ENCODE data around the gene MED16. TPM values are rescaled to one million over a fixed set of nuclear protein-coding genes. Genes with fewer than 3 reads are reported as not detected.

MED16 gene
- 55.7 and 64.1 TPM in 2 replicates for total RNA-seq

GRCh38 chr19:892894-893689 is at the start of gene MED16, which contains the start of gene RNU6-9:
MED16 (minus strand) TSS chr19:893187; CDS start chr19:891131, 2,056 bp downstream.
RNU6-9 (plus strand) TSS chr19:893484.
- peaks cover 8% of the 10 kb centered on the region for H3K4me1 Mint-ChIP-seq (ENCODE audit: low read depth)

GRCh38 chr19:942133-942645 is 49.2 kb upstream of the MED16 start:
- Mint-ChIP-seq H3K4me3 (ENCODE audit: low read depth) (no peak overlapping the region), H3K4me1 (ENCODE audit: low read depth) (peaks cover 12% of the 10 kb centered on the region), H3K27ac (no peak overlapping the region), H3K36me3 (ENCODE audit: low read depth) (peaks cover 27% of the 10 kb centered on the region), H3K9me3 (no peaks in the 10 kb centered on the region), H3K27me3 (ENCODE audit: low read depth) (peaks cover 3% of the 10 kb centered on the region)
- intact Hi-C loops (cut with micrococcal nuclease): no loop called here
- DNase-seq (ENCODE audit: low spot score): no peak

More at GRCh38 chr19:892894-893689, at the start of gene MED16, which contains the start of gene RNU6-9:
- H3K36me3 Mint-ChIP-seq (ENCODE audit: low read depth): peaks cover 18% of the 10 kb centered on the region
- peak; percentile 87 for DNase-seq (ENCODE audit: low spot score)
- peak within 1 kb of the TSS; percentile 95 for H3K27ac Mint-ChIP-seq
- intact Hi-C loops (cut with micrococcal nuclease): loop anchor here (2.0 kb wide), 2 partner anchors 16 to 30 kb away; no protein-coding TSS in a partner anchor
- peak within 1 kb of the TSS; percentile 90 for H3K4me3 Mint-ChIP-seq (ENCODE audit: low read depth)
- H3K9me3 Mint-ChIP-seq: no peaks in the 10 kb centered on the region
- no peaks in the 10 kb centered on the region for H3K27me3 Mint-ChIP-seq (ENCODE audit: low read depth)

- no peak for DNase-seq (ENCODE audit: low spot score)
- peak overlapping the region; percentile 62 for H3K4me3 Mint-ChIP-seq (ENCODE audit: low read depth)
- no peak overlapping the region for H3K27ac Mint-ChIP-seq
- no peaks in the 10 kb centered on the region for H3K9me3 Mint-ChIP-seq
- intact Hi-C loops (cut with micrococcal nuclease): no loop called here
- peaks cover 3% of the 10 kb centered on the region for H3K27me3 Mint-ChIP-seq (ENCODE audit: low read depth)
- H3K36me3 Mint-ChIP-seq (ENCODE audit: low read depth): peaks cover 28% of the 10 kb centered on the region
- peaks cover 12% of the 10 kb centered on the region for H3K4me1 Mint-ChIP-seq (ENCODE audit: low read depth)
These were observed 48.5 kb upstream of the MED16 start for GRCh38 chr19:941292-942132.

GRCh38 chr19:940591-941291 is 47.8 kb upstream of the MED16 start:
- Mint-ChIP-seq H3K4me3 (ENCODE audit: low read depth) (peak overlapping the region; percentile 69), H3K27me3 (ENCODE audit: low read depth) (peaks cover 3% of the 10 kb centered on the region), H3K9me3 (no peaks in the 10 kb centered on the region), H3K36me3 (ENCODE audit: low read depth) (peaks cover 33% of the 10 kb centered on the region), H3K27ac (no peak overlapping the region), H3K4me1 (ENCODE audit: low read depth) (peaks cover 12% of the 10 kb centered on the region)
- intact Hi-C loops (cut with micrococcal nuclease): no loop called here
- no peak for DNase-seq (ENCODE audit: low spot score)

GRCh38 chr19:939922-940321 is 46.9 kb upstream of the MED16 start:
- intact Hi-C loops (cut with micrococcal nuclease): no loop called here

GRCh38 chr19:939439-939838 is 46.5 kb upstream of the MED16 start:
- no peak for DNase-seq (ENCODE audit: low spot score)
- Mint-ChIP-seq H3K36me3 (ENCODE audit: low read depth) (peaks cover 36% of the 10 kb centered on the region), H3K9me3 (no peaks in the 10 kb centered on the region), H3K4me3 (ENCODE audit: low read depth) (no peak overlapping the region), H3K4me1 (ENCODE audit: low read depth) (peaks cover 12% of the 10 kb centered on the region), H3K27me3 (ENCODE audit: low read depth) (peaks cover 3% of the 10 kb centered on the region), H3K27ac (no peak overlapping the region)
- intact Hi-C loops (cut with micrococcal nuclease): no loop called here

More at GRCh38 chr19:939922-940321, 46.9 kb upstream of the MED16 start:
- H3K27ac Mint-ChIP-seq: no peak overlapping the region
- no peak for DNase-seq (ENCODE audit: low spot score)
- no peaks in the 10 kb centered on the region for H3K9me3 Mint-ChIP-seq
- H3K4me1 Mint-ChIP-seq (ENCODE audit: low read depth): peaks cover 12% of the 10 kb centered on the region
- H3K4me3 Mint-ChIP-seq (ENCODE audit: low read depth): peak overlapping the region; percentile 69
- peaks cover 36% of the 10 kb centered on the region for H3K36me3 Mint-ChIP-seq (ENCODE audit: low read depth)
- H3K27me3 Mint-ChIP-seq (ENCODE audit: low read depth): peaks cover 3% of the 10 kb centered on the region

GRCh38 chr19:938233-938923 is 45.4 kb upstream of the MED16 start:
- H3K27ac Mint-ChIP-seq: no peak overlapping the region

GRCh38 chr19:937259-937694 is 44.3 kb upstream of the MED16 start:
- no peak overlapping the region for H3K27ac Mint-ChIP-seq
- H3K4me3 Mint-ChIP-seq (ENCODE audit: low read depth): no peak overlapping the region
- H3K9me3 Mint-ChIP-seq: no peaks in the 10 kb centered on the region
- peaks cover 35% of the 10 kb centered on the region for H3K36me3 Mint-ChIP-seq (ENCODE audit: low read depth)
- no peak for DNase-seq (ENCODE audit: low spot score)
- intact Hi-C loops (cut with micrococcal nuclease): no loop called here
- peaks cover 3% of the 10 kb centered on the region for H3K27me3 Mint-ChIP-seq (ENCODE audit: low read depth)
- peaks cover 15% of the 10 kb centered on the region for H3K4me1 Mint-ChIP-seq (ENCODE audit: low read depth)

More at GRCh38 chr19:938233-938923, 45.4 kb upstream of the MED16 start:
- H3K4me1 Mint-ChIP-seq (ENCODE audit: low read depth): peaks cover 12% of the 10 kb centered on the region
- no peaks in the 10 kb centered on the region for H3K9me3 Mint-ChIP-seq
- no peak overlapping the region for H3K4me3 Mint-ChIP-seq (ENCODE audit: low read depth)
- peaks cover 3% of the 10 kb centered on the region for H3K27me3 Mint-ChIP-seq (ENCODE audit: low read depth)
- DNase-seq (ENCODE audit: low spot score): no peak
- peaks cover 36% of the 10 kb centered on the region for H3K36me3 Mint-ChIP-seq (ENCODE audit: low read depth)
- intact Hi-C loops (cut with micrococcal nuclease): no loop called here

GRCh38 chr19:936175-936546 is 43.2 kb upstream of the MED16 start:
- Mint-ChIP-seq H3K36me3 (ENCODE audit: low read depth) (peaks cover 33% of the 10 kb centered on the region), H3K4me3 (ENCODE audit: low read depth) (no peak overlapping the region), H3K27ac (no peak overlapping the region), H3K9me3 (no peaks in the 10 kb centered on the region), H3K27me3 (ENCODE audit: low read depth) (peaks cover 3% of the 10 kb centered on the region), H3K4me1 (ENCODE audit: low read depth) (peaks cover 11% of the 10 kb centered on the region)
- DNase-seq (ENCODE audit: low spot score): no peak
- intact Hi-C loops (cut with micrococcal nuclease): no loop called here

GRCh38 chr19:934865-935479 is 42.0 kb upstream of the MED16 start:
- peaks cover 34% of the 10 kb centered on the region for H3K36me3 Mint-ChIP-seq (ENCODE audit: low read depth)
- H3K27ac Mint-ChIP-seq: no peak overlapping the region
- H3K9me3 Mint-ChIP-seq: no peaks in the 10 kb centered on the region
- H3K4me3 Mint-ChIP-seq (ENCODE audit: low read depth): no peak overlapping the region
- intact Hi-C loops (cut with micrococcal nuclease): no loop called here
- no peaks in the 10 kb centered on the region for H3K27me3 Mint-ChIP-seq (ENCODE audit: low read depth)
- peaks cover 6% of the 10 kb centered on the region for H3K4me1 Mint-ChIP-seq (ENCODE audit: low read depth)
- no peak for DNase-seq (ENCODE audit: low spot score)

GRCh38 chr19:934197-934840 is 41.3 kb upstream of the MED16 start:
- no peak overlapping the region for H3K27ac Mint-ChIP-seq
- no peaks in the 10 kb centered on the region for H3K9me3 Mint-ChIP-seq
- no peak overlapping the region for H3K4me3 Mint-ChIP-seq (ENCODE audit: low read depth)
- peaks cover 5% of the 10 kb centered on the region for H3K4me1 Mint-ChIP-seq (ENCODE audit: low read depth)
- peaks cover 28% of the 10 kb centered on the region for H3K36me3 Mint-ChIP-seq (ENCODE audit: low read depth)
- no peak for DNase-seq (ENCODE audit: low spot score)
- no peaks in the 10 kb centered on the region for H3K27me3 Mint-ChIP-seq (ENCODE audit: low read depth)
- intact Hi-C loops (cut with micrococcal nuclease): no loop called here

All from activated T-helper 2 cell treated with anti-CD3 and anti-CD28 coated beads, Interferon-gamma antibody, Interleukin-2, Interleukin-4, amounts not matched to agents 10 μg/mL and 5 μg/mL and 100 μg/mL, durations not matched to agents 14 hours and 24 hours and 36 hours (primary cell).